Endometrial microvascular endothelial cells (primary cell): ENCODE results near the gene ARHGAP8. TPM values are rescaled to one million over a fixed set of nuclear protein-coding genes. Genes with fewer than 3 reads are reported as not detected.

Experiments
- in situ Hi-C: cut with HindIII; loops from 2 replicates; pipeline ENCODE4 v1.10.0; 2017; ENCODE audit warnings: low sequenced_read_pairs, low pct_unique_long_range_greater_than_20kb; ENCODE audit errors: inconsistent ontology term
- total RNA-seq: library from RNA; depleted of rRNA; stranded (reverse); fragments of >200 nt; gene quantifications from one replicate; pipeline ENCODE4 v1.2.3, GENCODE V29; 2015; ENCODE audit errors: inconsistent ontology term

Gene ARHGAP8
- total RNA-seq, 1 donor from 2014 or later: not detected

- in situ Hi-C loops: no loop called here
Measured at GRCh38 chr22:44759001-44759400, 6.6 kb downstream of the ARHGAP8 start.

DNA sequence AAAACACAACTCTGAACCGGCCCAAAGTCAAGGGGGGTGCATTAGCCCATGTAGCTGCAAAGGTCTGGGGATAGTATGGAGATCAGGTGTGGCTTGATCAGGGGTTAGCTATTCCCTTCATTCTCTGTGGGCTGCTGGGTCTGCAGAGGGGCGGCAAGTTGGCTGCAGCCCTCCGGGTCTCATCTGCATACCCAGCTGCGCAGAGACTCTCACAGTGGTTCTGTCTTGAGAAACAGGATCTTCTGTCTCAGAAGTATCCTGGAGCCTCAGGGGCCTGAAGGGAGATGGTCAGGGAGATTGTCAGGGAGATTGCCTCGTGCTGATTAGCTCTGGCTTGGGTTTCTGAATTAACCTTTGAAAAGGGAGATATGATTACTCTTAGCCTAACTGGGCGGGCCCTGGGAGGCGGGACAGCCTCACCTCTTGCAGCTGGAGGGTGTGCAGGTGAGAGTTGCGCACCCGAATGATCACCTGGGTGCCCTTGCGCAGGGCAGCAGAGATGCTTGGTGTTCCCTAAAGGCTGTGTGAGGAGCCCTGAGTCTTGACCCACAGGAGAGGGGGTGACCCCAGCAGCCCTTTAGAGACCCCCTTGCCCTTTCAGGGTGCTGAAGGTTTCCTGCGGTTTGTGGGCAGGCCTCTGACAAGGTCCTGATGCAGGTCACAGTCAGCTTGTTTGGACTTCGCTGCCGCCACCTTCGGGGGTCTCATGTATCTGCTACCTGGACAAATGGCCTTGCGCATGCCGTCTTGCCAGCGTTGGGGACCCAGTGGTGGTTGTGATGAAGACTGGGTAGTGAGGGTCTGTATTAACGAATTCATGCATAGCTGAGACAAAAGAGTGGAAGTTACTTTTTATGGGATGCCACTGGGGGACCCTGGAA is 7.3 kb downstream of the ARHGAP8 start:
- in situ Hi-C loops: no loop called here

DNA sequence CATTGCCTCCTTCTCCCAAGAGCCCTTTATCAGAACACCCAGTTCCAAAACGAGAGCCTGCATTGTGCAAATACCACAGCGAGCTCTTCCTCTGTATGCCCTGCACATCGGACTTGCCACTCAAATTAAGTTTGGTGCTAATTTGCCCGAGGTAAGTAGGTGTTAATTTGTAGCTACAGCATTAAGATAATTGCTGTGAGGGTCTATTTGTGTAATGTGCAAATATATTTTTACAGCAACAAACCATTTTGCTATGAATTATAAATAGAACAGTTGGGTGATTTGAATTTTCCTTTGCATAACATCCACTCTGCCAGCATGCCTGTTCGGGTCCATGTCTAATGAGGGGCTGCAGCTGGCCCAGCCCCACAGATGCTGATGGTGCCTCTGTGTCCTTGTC is 8.1 kb downstream of the ARHGAP8 start:
- in situ Hi-C loops: no loop called here

DNA sequence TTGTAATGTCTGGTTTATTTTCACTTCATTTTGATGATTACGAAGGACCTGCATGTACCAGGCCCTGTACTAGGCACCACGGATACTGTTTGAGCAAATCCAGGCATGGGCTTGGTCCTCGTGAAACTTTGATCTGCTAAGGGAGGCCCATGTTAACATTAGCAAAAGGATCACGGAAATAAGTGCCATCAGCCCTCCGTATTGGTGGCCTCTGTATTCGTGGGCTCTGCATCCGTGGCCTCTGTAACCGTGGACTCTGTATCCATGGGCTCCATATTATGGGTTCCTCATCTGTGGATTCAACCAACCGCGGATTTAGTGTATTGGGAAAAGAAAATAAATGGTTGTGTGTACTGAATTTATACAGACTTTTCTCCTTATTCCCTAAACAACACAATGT is 8.7 kb downstream of the ARHGAP8 start:
- in situ Hi-C loops: no loop called here

DNA sequence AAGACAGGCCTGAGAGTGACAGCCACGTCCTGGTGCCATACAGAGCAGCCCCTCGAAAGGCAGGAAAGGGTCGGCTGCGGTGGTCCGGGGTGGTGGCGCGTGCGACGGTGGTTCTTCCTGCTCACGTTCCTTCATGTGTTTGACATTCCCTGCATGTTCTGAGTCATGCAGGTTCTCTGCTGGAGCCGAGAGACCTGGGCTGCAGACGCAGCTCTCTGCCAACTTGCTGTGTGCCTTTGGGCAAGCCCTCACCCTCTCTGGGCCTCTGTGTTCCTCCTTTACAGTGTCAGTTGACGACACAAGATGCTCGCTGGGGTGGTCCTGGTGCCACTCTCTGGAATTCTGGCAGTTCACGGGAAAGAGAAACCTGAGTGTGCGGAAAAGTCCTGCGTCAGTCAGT is 12.0 kb downstream of the ARHGAP8 start:
- in situ Hi-C loops: no loop called here

GRCh38 chr22:44764974-44765373 is 12.6 kb downstream of the ARHGAP8 start:
- in situ Hi-C loops: no loop called here

DNA sequence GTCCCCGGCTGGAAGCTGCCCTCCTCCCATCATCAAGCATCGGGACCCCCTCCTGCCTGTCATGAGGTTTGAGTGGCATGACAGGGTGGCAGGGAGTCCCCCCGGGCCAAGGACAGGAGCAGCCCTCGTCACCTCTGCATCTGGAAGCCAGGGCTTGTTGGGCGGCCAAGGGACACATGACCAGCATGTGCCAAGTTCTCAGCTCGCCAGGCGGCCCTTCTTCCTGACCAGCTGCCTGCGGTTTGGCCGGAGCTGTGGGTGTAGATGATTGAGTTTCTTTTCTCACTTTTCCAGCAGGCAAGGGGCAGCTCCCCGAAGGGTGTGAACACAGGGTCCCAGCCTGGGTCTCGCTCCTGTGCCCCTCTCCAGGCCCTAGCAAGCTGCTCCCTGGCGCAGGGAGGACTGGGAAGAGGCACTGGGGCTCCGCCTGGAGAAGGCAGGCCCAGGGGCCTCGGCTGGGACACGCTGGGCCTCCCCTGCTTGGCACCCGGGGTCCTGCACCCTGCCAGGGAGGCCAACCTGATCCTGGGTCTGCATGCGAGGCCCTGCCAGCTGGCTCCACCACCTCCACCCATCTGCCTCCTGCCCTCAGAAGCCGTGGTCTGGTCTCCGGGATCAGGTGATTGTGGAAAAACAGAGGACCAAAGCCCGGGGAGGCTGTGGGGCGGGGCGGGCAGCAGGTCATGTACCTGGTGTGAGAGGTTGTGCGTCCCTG is 13.4 kb downstream of the ARHGAP8 start:
- in situ Hi-C loops: no loop called here

DNA sequence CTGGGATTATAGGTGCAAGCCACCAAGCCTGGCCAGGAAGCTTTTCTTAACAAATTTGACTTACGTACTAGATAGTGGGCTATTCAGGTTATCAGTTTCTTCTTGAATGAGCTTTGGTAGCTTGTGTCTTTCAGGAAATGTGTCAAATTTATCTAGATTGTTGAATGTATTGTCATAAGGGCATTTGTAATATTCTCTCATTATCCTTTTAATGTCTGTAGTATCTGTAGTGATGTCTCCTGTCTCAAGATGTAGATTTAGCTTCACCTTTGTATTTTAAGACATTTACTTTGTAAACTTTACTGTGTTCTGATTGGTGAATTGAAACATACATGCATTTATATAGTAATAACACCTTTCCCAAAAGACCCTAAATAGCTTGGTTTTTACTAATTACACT is 20.7 kb downstream of the ARHGAP8 start:
- in situ Hi-C loops: no loop called here

- in situ Hi-C loops: no loop called here
Measured at GRCh38 chr22:44775862-44776261, 23.5 kb downstream of the ARHGAP8 start.

DNA sequence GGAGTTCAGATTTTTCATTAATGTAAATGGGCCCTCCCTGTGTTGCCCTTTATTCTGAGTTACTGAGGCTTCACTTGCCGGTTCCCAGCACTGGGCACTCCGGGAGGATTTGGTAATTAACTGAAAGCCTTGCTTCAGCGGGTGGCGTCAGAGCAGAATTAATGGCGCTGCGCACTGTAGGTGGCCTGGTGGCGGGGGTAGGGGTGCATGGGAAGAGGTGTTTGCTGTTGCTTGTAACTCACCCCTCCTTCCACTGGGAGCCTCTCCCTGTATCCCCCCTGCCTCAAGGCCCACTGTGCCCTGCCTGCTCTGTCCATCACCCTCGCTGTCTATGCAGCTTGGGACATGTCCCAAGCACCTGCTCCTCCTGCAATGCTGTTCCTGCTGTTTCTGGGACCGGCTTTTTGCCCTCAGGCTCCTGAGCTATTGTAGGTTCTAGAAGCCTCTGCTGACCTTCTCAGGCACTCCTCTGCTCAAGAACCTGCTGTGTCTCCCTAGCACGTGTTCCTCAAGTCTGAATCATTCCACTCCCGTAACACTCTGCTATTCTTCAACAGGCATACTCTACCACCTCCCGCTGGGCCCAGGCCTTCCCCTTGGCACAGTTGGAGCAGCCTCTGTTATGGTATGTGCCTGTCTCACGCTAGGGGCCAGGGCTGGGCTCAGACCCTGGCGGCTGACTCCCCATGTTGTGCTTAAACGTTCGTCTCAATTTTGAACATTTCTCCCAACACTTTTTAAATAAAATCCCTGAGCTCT is 24.4 kb downstream of the ARHGAP8 start:
- in situ Hi-C loops: no loop called here

GRCh38 chr22:44777364-44777755 is 25.0 kb downstream of the ARHGAP8 start:
- in situ Hi-C loops: no loop called here

- in situ Hi-C loops: no loop called here
Measured at GRCh38 chr22:44780876-44781449, 28.6 kb downstream of the ARHGAP8 start.

DNA sequence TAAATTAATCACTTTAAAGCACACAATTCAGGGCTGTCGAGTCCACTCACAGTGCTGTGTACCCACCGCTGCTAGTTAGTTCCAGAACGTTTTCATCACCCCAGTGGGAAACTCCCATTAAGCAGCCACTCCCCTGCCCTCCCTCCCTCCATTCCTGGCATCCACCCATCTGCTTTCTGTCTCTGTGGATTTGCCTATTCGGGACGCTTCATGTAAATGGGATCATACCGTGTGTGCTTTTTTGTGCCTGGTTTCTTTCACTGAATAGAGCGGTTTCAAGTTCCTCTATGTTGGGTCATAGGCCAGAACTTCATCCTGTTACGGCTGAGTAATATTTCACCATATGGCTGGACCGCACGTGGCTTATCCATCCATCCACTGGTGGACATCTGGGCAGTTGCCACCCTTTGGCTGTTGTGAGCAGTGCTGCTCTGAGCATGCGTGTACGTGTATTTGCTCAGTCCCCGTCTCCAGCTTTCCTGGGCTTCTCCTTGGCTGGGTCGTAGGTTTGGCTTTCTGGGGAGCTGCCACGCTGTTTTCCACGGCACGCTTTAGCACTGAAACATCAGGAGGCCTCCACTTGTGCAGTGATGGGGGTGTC is 30.1 kb downstream of the ARHGAP8 start:
- in situ Hi-C loops: no loop called here

GRCh38 chr22:44783091-44783490 is 30.7 kb downstream of the ARHGAP8 start:
- in situ Hi-C loops: no loop called here

DNA sequence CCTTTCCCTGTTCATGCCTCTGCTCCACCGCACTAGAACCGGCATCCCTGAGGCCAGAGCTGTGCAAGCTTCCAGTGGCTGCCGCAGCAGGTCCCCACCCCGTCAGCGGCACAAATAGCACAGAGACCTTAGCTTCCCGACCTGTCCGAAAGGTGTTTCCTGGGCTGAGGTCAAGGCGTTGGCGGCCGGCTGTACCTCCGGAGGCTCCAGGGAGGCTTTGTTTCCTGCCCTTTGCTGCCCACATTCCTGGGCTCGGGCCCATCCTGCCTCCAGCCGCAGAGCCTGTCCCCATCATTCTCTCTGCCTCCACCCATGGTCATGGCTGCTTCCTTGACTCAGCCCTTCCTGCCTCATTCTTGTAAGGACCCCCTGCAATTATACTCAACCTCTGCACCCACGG is 31.2 kb downstream of the ARHGAP8 start:
- in situ Hi-C loops: no loop called here

GRCh38 chr22:44786136-44786535 is 33.8 kb downstream of the ARHGAP8 start:
- in situ Hi-C loops: no loop called here

DNA sequence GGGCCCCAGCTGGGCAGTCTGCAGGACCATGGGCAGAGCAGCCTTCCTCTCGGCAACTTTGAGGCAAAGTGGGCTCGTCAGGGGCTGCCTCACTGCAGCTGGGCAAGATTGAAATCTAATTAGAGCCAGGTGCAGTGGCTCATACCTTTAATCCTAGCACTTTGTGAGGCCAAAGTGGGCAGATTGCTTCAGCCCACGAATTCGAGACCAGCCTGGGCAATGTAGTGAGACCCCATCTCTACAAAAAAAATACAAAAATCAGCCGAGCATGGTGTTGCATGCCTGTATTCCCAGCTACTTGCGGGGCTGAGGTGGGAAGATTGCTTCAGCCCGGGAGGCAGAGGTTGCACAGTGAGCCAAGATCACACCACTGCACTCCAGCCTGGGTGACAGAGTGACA is 34.2 kb downstream of the ARHGAP8 start:
- in situ Hi-C loops: no loop called here

GRCh38 chr22:44787832-44788231 is 35.5 kb downstream of the ARHGAP8 start:
- in situ Hi-C loops: no loop called here

DNA sequence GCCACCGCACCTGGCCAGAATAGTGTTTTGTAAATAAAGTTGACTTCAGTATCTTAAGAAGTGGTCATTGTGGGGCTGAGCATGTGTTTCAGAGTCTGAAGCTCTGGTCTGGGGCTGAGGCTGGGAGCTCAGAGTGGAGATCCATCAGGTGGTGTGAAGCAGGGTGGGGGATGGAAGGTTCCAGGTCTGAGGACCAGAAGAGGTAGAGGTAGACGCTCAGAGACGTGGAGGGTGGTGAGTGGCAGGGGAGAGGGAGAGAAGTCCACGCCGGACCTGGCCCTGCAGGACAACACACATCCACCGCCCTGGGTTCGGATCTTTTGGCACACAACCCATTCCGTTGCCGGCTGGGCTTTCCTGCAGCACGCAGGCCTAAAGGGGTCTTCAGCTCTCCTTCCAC is 40.7 kb downstream of the ARHGAP8 start:
- in situ Hi-C loops: no loop called here
